Memory B cell (primary cell): ENCODE measurements around the gene SLC30A3.
A peak's percentile ranks its signal among the peaks of the same experiment; 100 is the strongest.
"Not testable (repeated sequence)": the region's sequence is repeated elsewhere in the genome, so short reads cannot be mapped to it uniquely, and the experiment has no call there.

Experiments
- ATAC-seq: fragments of 150-1000 bp; cut with Tn5 transposase; 2 replicates; pipeline ENCODE4 v1.10.0; 2021; ENCODE audit warnings: low read depth, mild to moderate bottlenecking, moderate library complexity
- DNase-seq, 2 donors: peaks; one replicate each; pipeline ENCODE4 v3.0.0; 2022; ENCODE audit warnings: low spot score in 2 of 2
- H3K27ac Mint-ChIP-seq: one replicate; pipeline ENCODE4 v1.8.0; 2022; ENCODE audit warnings: mild to moderate bottlenecking, moderate library complexity, mixed read lengths
- H3K27me3 Mint-ChIP-seq: one replicate; pipeline ENCODE4 v1.8.0; 2022; ENCODE audit warnings: mixed read lengths
- H3K36me3 Mint-ChIP-seq: one replicate; pipeline ENCODE4 v1.8.0; 2022; ENCODE audit warnings: mild to moderate bottlenecking, mixed read lengths
- H3K4me1 Mint-ChIP-seq: one replicate; pipeline ENCODE4 v1.8.0; 2022; ENCODE audit warnings: mixed read lengths
- H3K4me3 Mint-ChIP-seq: one replicate; pipeline ENCODE4 v1.8.0; 2022; ENCODE audit warnings: mild to moderate bottlenecking, moderate library complexity, mixed read lengths
- H3K9me3 Mint-ChIP-seq: one replicate; pipeline ENCODE4 v1.8.0; 2022; ENCODE audit warnings: mixed read lengths

SLC30A3 gene, protein sequence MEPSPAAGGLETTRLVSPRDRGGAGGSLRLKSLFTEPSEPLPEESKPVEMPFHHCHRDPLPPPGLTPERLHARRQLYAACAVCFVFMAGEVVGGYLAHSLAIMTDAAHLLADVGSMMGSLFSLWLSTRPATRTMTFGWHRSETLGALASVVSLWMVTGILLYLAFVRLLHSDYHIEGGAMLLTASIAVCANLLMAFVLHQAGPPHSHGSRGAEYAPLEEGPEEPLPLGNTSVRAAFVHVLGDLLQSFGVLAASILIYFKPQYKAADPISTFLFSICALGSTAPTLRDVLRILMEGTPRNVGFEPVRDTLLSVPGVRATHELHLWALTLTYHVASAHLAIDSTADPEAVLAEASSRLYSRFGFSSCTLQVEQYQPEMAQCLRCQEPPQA

GRCh38 chr2:27262379-27263286 lies at the start of gene SLC30A3:
Gene SLC30A3, minus strand, starts transcription at chr2:27263047. Its CDS starts 141 bp downstream, at chr2:27262906.
- Mint-ChIP-seq H3K36me3 (no peaks in the 10 kb centered on the region), H3K9me3 (no peaks in the 10 kb centered on the region), H3K27ac (no peak within 1 kb of the TSS), H3K27me3 (peaks cover 35% of the 10 kb centered on the region), H3K4me3 (peak within 1 kb of the TSS; percentile 92), H3K4me1 (peaks cover 18% of the 10 kb centered on the region)
- DNase-seq, result peak; percentile 41 to 52
- peak; percentile 60 for ATAC-seq

DNA sequence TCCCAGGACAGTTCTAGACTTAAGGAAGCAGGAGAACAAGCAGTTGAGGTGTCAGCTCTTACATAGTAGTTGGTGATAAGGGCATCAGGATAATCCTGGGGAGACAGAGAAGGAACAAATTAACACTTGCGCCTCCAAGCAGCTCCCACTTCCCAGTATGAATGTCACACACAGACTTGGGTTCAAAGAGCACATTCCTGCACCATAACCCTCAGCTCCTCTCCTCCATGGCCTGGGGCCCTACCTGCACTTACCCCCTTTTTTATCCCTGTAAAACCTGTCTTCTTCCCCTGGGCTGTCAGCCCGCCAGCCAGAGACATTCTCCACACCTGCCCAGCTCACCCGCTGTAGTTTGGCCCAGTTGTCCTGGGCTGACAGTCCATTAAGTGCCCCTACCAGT lies 49.3 kb upstream of the SLC30A3 start:
- Mint-ChIP-seq H3K27me3 (peaks cover 2% of the 10 kb centered on the region), H3K27ac (no peak overlapping the region), H3K9me3 (no peaks in the 10 kb centered on the region), H3K4me3 (no peak overlapping the region), H3K4me1 (no peaks in the 10 kb centered on the region), H3K36me3 (peaks cover 26% of the 10 kb centered on the region)
- no peak for ATAC-seq
- DNase-seq, result no peak

GRCh38 chr2:27309651-27310050 lies 46.8 kb upstream of the SLC30A3 start:
- peaks cover 4% of the 10 kb centered on the region for H3K27me3 Mint-ChIP-seq
- DNase-seq (no peak), ATAC-seq (no peak)
- no peak overlapping the region for H3K4me3 Mint-ChIP-seq
- no peak overlapping the region for H3K27ac Mint-ChIP-seq
- peaks cover 22% of the 10 kb centered on the region for H3K36me3 Mint-ChIP-seq
- H3K9me3 Mint-ChIP-seq, result no peaks in the 10 kb centered on the region
- peaks cover 3% of the 10 kb centered on the region for H3K4me1 Mint-ChIP-seq

DNA sequence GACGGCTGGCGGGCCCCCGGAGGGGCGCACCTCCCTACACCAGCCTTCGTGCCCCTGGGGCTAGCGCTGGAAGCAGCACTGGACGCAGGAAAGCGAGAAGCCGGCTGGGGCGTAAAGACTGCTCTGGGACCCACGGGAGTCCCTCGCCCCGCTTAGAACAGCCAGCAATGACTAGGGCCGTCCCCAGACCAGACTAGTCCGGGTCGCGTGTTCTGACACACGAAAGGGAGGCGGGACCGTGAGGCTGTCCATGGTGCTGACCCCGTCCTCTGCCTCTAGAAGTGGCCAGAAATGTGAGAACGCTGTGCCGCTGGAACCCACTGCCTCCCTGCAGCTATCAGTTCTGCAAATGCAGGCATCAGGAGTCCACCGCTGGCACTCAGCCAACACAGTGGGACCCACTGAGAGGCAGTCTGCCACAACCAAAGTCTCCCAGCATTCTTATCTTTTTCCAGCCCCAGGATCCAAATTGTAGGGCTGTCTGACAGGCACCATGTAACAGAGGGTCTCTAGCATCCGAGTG lies 45.6 kb upstream of the SLC30A3 start, which contains the start of gene UCN:
TSS of gene UCN (minus strand) at position 87 of the 523 bp plus-strand sequence. CDS start 550 bp downstream, outside the sequence.
- Mint-ChIP-seq H3K36me3 (peaks cover 22% of the 10 kb centered on the region), H3K4me3 (peak within 1 kb of the TSS; percentile 35), H3K27ac (no peak within 1 kb of the TSS), H3K27me3 (peaks cover 4% of the 10 kb centered on the region), H3K4me1 (peaks cover 3% of the 10 kb centered on the region), H3K9me3 (no peaks in the 10 kb centered on the region)
- ATAC-seq, result no peak
- no peak for DNase-seq

- peaks cover 6% of the 10 kb centered on the region for H3K4me1 Mint-ChIP-seq
- H3K27ac Mint-ChIP-seq, result no peak overlapping the region
- H3K36me3 Mint-ChIP-seq, result peaks cover 22% of the 10 kb centered on the region
- no peaks in the 10 kb centered on the region for H3K9me3 Mint-ChIP-seq
- DNase-seq (no peak), ATAC-seq (no peak)
- peaks cover 4% of the 10 kb centered on the region for H3K27me3 Mint-ChIP-seq
- no peak overlapping the region for H3K4me3 Mint-ChIP-seq
Measured at GRCh38 chr2:27307545-27308358, 44.9 kb upstream of the SLC30A3 start.

DNA sequence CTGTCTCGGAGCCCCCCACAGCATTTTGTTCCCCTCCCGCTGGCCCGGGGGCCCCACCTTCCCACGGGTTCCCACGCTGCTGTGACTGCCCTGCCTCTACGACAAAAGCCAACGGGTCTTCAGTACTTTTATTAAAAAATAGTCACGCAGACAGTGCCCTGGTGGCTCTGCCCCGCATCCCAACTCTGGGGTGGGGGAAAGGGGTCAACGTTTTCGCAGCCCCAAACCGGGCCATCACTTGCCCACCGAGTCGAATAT lies 44.4 kb upstream of the SLC30A3 start:
- H3K4me1 Mint-ChIP-seq, result peaks cover 8% of the 10 kb centered on the region
- H3K9me3 Mint-ChIP-seq, result no peaks in the 10 kb centered on the region
- peaks cover 17% of the 10 kb centered on the region for H3K36me3 Mint-ChIP-seq
- ATAC-seq (no peak), DNase-seq (no peak)
- peaks cover 4% of the 10 kb centered on the region for H3K27me3 Mint-ChIP-seq
- H3K27ac Mint-ChIP-seq, result no peak overlapping the region
- H3K4me3 Mint-ChIP-seq, result peak overlapping the region; percentile 35

DNA sequence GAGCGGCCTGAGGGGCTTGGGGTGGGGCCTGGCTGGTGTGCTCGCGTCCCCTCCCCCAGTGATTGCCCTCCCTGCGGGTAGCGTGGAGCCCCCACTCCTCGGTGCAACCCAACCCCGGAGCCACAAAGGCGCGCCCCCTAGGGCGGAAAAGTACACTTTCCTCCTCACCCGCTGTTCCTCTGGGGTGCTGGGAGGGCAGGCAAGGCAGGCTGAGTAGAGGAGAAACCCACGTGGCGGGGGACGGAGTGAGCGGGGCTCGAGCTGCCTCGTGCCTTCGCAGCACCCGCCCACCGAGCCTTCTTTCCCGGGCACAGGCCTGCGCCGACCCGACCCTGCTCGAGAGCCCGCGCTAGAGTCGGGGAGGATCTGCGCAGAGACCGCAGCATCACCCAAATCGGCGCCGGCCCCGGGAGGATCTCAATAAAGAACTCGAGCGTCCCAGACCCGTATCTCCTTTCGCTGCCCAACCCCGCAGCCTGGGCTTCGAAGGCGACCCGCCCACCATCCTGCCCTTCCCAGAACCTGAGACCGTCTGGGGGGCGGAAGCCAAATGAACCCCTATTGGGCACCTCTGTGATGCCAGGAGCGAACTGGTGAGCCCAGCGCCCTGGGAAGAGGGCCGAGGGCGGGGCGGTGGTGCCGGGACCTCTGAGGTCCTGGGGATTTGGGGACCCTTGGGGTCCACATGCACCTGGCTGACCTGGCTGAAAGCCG lies 43.9 kb upstream of the SLC30A3 start:
- Mint-ChIP-seq H3K27ac (no peak overlapping the region), H3K4me1 (peaks cover 8% of the 10 kb centered on the region), H3K36me3 (peaks cover 16% of the 10 kb centered on the region), H3K4me3 (peak overlapping the region; percentile 59), H3K9me3 (no peaks in the 10 kb centered on the region), H3K27me3 (peaks cover 4% of the 10 kb centered on the region)
- DNase-seq, result peak in 1 of 2 donors; percentile 27
- peak; percentile 50 for ATAC-seq

- no peak for ATAC-seq
- no peak overlapping the region for H3K27ac Mint-ChIP-seq
- peaks cover 1% of the 10 kb centered on the region for H3K27me3 Mint-ChIP-seq
- no peak for DNase-seq
- no peaks in the 10 kb centered on the region for H3K9me3 Mint-ChIP-seq
- peaks cover 8% of the 10 kb centered on the region for H3K4me1 Mint-ChIP-seq
- H3K4me3 Mint-ChIP-seq, result peak overlapping the region; percentile 34
- H3K36me3 Mint-ChIP-seq, result peaks cover 10% of the 10 kb centered on the region
Measured at GRCh38 chr2:27306136-27306535, 43.3 kb upstream of the SLC30A3 start.

GRCh38 chr2:27305516-27305915 lies 42.7 kb upstream of the SLC30A3 start:
- ATAC-seq, result no peak
- peaks cover 8% of the 10 kb centered on the region for H3K4me1 Mint-ChIP-seq
- no peak overlapping the region for H3K27ac Mint-ChIP-seq
- H3K27me3 Mint-ChIP-seq, result peaks cover 3% of the 10 kb centered on the region
- no peak for DNase-seq
- no peaks in the 10 kb centered on the region for H3K9me3 Mint-ChIP-seq
- H3K4me3 Mint-ChIP-seq, result no peak overlapping the region
- peaks cover 8% of the 10 kb centered on the region for H3K36me3 Mint-ChIP-seq

GRCh38 chr2:27304488-27305240 lies 41.8 kb upstream of the SLC30A3 start:
- Mint-ChIP-seq H3K27ac (no peak overlapping the region), H3K4me3 (no peak overlapping the region), H3K4me1 (peaks cover 8% of the 10 kb centered on the region), H3K27me3 (peaks cover 3% of the 10 kb centered on the region), H3K9me3 (no peaks in the 10 kb centered on the region), H3K36me3 (peaks cover 4% of the 10 kb centered on the region)
- no peak for DNase-seq
- ATAC-seq, result no peak

GRCh38 chr2:27303093-27304025 lies 40.5 kb upstream of the SLC30A3 start:
- H3K27me3 Mint-ChIP-seq, result peaks cover 11% of the 10 kb centered on the region
- no peak overlapping the region for H3K27ac Mint-ChIP-seq
- peak overlapping the region; percentile 77 for H3K4me3 Mint-ChIP-seq
- DNase-seq (peak; percentile 36 to 37), ATAC-seq (peak; percentile 65)
- no peaks in the 10 kb centered on the region for H3K9me3 Mint-ChIP-seq
- H3K4me1 Mint-ChIP-seq, result peaks cover 8% of the 10 kb centered on the region
- H3K36me3 Mint-ChIP-seq, result no peaks in the 10 kb centered on the region

GRCh38 chr2:27300606-27301005 lies 37.8 kb upstream of the SLC30A3 start:
- H3K4me3 Mint-ChIP-seq, H3K9me3 Mint-ChIP-seq, H3K27ac Mint-ChIP-seq, ATAC-seq, DNase-seq, H3K36me3 Mint-ChIP-seq, H3K4me1 Mint-ChIP-seq: not testable (repeated sequence)
- H3K27me3 Mint-ChIP-seq, result peaks cover 17% of the 10 kb centered on the region
